NCI-H748 (cell line): Measurements from ENCODE around the gene PMIS2.
A peak's percentile ranks its signal among the peaks of the same experiment; 100 is the strongest.

Experiments used
- DNase-seq: peaks from one replicate; lab custom pipeline; 2025; ENCODE audit not compliant: unreplicated experiment; lab: John Stamatoyannopoulos, UW

The PMIS2 gene

GRCh38 chr19:35585848-35586247, at the start of gene PMIS2:
TSS of gene PMIS2 (plus strand) at chr19:35586173. CDS start at chr19:35586260, 87 bp downstream.
- DNase-seq = peak; percentile 59

- DNase-seq = no peak
Observed at GRCh38 chr19:35539314-35539713, 46.7 kb upstream of the PMIS2 start.

DNA sequence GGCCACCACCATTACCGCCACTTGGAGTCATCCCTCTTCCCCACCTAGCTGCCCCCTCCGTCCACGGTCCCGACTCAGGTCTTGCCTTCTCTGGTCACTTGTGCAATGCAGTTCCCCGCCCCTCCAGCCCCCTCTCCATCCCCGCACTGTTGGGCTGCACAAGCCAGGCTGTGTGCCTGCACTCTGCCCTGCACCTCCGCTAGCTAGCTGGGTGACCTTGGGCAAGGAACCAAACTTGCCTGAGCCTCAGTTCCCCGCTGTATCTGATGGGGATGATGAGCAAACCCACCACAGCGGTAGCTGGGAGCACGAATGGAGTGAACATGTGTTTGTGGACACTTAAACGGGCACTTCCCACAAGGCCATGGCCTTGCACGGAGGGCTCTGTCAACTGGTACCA, 46.1 kb upstream of the PMIS2 start:
- DNase-seq = no peak

GRCh38 chr19:35540356-35540927, 45.5 kb upstream of the PMIS2 start:
- DNase-seq = no peak

DNA sequence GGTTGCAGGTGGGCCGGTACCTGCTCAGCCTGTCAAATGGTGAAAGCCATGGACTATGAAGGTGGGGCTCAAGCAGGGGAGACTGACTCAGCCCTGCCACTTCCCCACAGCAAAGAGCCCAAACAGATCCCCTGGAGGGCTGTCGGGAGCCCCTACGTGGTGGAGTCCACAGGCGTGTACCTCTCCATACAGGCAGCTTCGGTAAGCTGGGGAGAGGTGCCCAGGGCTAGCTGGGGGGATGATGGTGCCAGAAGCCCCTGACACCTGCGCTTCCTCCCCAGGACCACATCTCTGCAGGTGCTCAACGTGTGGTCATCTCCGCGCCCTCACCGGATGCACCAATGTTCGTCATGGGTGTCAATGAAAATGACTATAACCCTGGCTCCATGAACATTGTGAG, 43.8 kb upstream of the PMIS2 start:
- DNase-seq = no peak

GRCh38 chr19:35543280-35544109, 42.5 kb upstream of the PMIS2 start:
- DNase-seq = no peak

- no peak for DNase-seq
Observed at GRCh38 chr19:35544110-35544802, 41.7 kb upstream of the PMIS2 start.

GRCh38 chr19:35545001-35545854, 40.7 kb upstream of the PMIS2 start, which contains the start of gene TMEM147:
TSS of gene TMEM147 (plus strand) at chr19:35545626. CDS start at chr19:35545740, 114 bp downstream.
- DNase-seq = peak; percentile 95

DNA sequence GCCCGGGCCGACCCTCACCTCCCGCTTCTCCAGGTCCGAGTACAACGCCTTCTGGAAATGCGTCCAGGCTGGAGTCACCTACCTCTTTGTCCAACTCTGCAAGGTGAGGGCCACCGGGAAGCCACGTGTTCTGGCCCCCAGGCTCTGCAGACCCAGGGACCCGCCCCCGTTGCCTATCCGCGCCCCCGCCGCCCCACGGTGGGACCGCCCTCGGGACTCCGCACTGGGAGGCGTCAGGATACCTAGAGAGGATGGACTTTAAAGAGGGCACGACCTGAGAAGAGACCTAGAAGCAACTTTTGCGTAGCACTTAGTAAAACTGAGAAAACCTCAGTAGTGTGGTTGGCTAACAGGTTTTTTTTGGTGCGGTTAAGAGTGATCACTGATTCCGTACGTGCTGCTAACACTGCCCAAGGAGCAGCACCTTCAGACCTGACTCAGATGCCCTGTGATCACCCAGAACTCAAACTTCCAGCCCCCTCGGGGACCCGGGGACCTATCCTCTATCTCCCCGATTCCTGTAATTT, 40.1 kb upstream of the PMIS2 start:
- DNase-seq = peak; percentile 54

DNA sequence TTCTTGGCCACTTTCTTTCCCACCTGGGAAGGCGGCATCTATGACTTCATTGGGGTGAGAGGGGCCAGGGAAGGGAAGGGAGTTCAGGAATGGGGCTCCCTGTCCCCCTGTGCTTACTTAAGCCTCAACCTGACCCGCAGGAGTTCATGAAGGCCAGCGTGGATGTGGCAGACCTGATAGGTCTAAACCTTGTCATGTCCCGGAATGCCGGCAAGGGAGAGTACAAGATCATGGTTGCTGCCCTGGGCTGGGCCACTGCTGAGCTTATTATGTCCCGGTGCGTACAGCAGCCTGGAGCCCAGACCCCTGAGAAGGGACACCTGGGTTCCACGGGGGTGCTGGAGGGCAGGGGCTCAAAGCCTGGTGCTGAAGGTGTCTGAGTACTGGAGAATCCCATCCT, 39.4 kb upstream of the PMIS2 start:
- no peak for DNase-seq

GRCh38 chr19:35549174-35549788, 36.7 kb upstream of the PMIS2 start:
- peak; percentile 80 for DNase-seq

DNA sequence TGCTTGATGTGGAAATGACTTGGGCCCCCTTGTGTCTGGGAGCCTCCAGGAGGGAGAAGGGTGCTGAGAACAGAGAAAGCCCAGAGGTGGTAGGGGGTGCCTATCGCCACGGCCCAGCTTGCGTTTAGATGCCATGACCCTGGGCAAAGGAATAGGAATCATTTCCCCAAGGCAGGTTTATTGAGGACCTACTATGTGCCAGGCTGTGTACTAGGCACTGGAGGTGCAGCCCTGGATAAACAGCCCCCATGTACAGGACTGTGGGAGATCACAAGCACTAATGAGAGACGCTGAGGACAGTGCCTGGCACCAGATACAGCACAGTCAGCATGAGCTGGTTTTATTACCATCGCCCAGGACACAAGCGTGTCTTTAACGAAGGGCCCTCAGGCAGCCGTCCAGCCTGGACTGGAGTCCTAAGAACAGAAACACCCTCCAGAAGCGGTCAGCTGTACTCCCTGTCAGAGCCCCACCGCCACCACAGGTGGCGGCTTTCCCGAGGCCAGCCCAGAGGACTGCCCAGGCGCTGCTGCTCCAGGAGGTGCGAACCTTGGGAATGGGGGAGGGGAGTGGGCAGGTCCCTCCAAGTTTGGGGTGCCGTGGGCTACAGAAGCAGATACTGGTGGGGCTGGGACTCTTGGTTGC, 36.0 kb upstream of the PMIS2 start:
- DNase-seq = no peak

- DNase-seq = no peak
Observed at GRCh38 chr19:35551091-35551810, 34.7 kb upstream of the PMIS2 start.

- no peak for DNase-seq
Observed at GRCh38 chr19:35552534-35553384, 33.2 kb upstream of the PMIS2 start.

DNA sequence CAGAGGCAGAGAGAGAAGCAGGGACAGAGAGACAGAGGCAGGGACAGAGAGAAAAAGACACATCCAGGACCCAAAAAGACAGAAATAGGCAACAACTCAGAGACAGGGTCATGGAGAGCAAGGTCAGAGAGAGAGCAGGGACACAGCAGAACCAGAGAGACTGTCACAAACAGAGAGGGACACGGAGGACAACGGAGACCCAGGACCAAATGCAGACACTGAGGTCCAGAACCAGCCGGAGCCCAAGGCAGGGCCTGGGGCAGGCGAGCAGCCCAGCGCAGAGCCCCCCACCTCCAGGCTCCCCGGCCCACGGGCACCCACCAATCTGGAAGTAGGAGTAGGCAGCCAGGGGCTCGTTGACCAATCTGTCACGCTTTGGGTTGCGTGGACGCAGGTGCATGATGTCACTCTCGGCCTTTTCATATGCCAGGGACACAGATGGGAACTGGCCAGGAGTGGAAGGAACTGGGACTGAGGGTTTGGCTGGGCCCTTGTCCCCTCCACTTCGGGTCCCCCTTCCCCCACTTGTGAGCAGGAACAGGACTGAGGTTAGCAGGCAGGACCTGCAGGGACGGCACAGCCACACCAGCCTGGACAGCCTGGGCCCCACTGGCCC, 32.5 kb upstream of the PMIS2 start:
- DNase-seq = no peak

DNA sequence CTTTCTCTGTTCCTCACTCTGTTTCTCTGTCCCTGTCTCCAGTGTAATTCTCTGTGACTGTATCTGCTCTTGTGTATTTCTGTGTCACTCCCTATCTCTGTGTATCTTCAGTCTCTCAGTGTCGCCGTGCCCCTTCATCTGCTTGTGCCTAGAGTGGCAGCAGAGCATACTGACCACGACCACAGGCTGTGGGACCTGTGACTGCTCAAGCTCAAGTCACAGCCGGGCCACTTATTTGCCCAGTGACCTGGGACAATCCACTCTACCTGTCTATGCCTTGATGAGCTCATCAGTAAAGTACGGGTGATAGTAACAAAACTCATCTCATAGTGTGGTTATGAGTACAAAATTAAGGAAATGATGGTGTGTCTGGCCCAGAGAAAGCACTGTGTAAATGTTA, 31.9 kb upstream of the PMIS2 start:
- DNase-seq = no peak

DNA sequence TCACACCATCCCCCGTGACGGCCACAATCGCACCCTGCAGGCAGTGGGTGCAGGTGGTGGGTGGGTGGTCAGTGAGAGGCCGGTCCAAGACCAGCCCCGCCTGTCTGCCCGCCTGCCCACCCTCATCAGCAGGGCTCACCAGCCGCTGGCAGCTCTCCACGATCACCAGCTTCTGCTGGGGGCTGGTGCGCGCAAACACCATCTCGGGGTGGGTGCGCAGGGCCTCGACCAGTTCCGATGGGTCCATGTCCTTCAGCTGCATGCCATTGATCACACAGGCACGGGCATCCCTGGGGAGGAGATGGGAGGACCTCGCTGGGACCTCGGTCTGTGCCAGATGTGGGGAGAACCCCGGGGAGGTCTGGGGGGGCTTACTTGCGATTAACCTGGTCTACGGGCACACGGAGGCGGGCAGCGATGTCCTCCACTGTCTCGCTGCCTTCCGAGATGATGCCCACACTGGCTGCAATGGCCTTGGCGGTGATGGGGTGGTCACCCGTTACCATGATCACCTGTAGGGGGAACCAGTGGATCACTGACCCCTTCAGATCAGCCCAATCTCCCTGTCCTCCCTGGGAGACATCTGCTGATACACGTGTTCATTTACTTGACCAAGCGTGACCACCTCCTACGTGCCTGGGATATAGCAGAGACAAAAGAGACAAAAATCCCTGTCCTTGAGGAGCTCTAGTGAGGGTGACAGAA, 30.5 kb upstream of the PMIS2 start:
- DNase-seq = peak; percentile 78
